Testis (tissue), 2 donors: Measurements from ENCODE around the gene LIF.

ENCODE experiments used
- POLR2A ChIP-seq: fragments of 450-650 bp; IDR thresholded peaks from one replicate; pipeline ENCODE4 v1.6.1; 2017; ENCODE audit warnings: antibody characterized with exemption, mild to moderate bottlenecking, moderate library complexity
- TF ChIP-seq, protein P1 (sequence below), 3 experiments: fragments of 450-650 bp in 2 of 3; fragments of 200-600 bp in 1 of 3; sonication (generic) in 1 of 3; IDR thresholded peaks; one replicate each; pipeline ENCODE4 v1.5.1; 2016 to 2019; ENCODE audit warnings: antibody characterized with exemption in 3 of 3, mild to moderate bottlenecking in 2 of 3, moderate library complexity in 1 of 3

GRCh38 chr22:30246814-30247376, 336 bp upstream of the LIF start:
- TF ChIP-seq, protein P1, sequence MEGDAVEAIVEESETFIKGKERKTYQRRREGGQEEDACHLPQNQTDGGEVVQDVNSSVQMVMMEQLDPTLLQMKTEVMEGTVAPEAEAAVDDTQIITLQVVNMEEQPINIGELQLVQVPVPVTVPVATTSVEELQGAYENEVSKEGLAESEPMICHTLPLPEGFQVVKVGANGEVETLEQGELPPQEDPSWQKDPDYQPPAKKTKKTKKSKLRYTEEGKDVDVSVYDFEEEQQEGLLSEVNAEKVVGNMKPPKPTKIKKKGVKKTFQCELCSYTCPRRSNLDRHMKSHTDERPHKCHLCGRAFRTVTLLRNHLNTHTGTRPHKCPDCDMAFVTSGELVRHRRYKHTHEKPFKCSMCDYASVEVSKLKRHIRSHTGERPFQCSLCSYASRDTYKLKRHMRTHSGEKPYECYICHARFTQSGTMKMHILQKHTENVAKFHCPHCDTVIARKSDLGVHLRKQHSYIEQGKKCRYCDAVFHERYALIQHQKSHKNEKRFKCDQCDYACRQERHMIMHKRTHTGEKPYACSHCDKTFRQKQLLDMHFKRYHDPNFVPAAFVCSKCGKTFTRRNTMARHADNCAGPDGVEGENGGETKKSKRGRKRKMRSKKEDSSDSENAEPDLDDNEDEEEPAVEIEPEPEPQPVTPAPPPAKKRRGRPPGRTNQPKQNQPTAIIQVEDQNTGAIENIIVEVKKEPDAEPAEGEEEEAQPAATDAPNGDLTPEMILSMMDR (IDR thresholded peaks at IDR 0.05), result no peak
- TF ChIP-seq POLR2A, result no peak
